SK-N-MC (cell line): Measurements from ENCODE around the gene AP1M1.

Source experiments
- EZH2 ChIP-seq: fragments of 200-600 bp; sonication (generic); IDR thresholded peaks from one replicate; pipeline ENCODE4 v1.6.1; 2017; ENCODE audit warnings: antibody characterized with exemption
- FOXP2 ChIP-seq: optimal IDR thresholded peaks from 2 replicates; pipeline ENCODE3; 2011; ENCODE audit warnings: mild to moderate bottlenecking, moderate library complexity; ENCODE audit not compliant: insufficient read depth; ENCODE audit errors: extremely low read length, control extremely low read depth
- POLR2AphosphoS5 ChIP-seq: IDR thresholded peaks from 2 replicates; pipeline ENCODE4 v1.6.1; 2012; ENCODE audit warnings: mild to moderate bottlenecking, low read depth, low read length, borderline replicate concordance

DNA sequence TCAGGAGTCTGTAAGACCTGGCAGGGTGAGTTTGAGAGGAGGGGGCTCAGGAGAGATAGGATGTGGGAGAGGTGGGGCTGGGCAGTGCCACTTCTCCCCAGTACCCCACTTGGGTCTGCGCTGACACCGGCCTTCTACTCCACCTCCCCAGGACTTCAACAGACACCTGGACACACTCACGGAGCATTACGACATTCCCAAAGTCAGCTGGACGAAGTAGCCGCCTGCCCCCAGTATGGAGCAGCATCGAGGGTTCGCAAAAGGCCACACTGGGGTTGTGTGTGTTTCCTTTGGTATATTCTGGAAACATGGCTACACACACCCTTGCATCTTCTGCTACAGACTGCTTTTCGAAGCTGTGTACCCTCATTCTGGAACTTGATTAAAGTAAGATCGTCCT lies 7.0 kb upstream of the AP1M1 start:
- TF ChIP-seq POLR2AphosphoS5 (no peak), EZH2 (no peak), FOXP2 (no peak)
